HG03103 (cell line): ENCODE measurements around the gene PPARG.

Experiments used
- ATAC-seq: cut with Tn5 transposase; IDR thresholded peaks from one replicate; pipeline ENCODE4 v1.9.1; 2021; ENCODE audit warnings: low read depth; ENCODE audit not compliant: unreplicated experiment

The PPARG gene

DNA sequence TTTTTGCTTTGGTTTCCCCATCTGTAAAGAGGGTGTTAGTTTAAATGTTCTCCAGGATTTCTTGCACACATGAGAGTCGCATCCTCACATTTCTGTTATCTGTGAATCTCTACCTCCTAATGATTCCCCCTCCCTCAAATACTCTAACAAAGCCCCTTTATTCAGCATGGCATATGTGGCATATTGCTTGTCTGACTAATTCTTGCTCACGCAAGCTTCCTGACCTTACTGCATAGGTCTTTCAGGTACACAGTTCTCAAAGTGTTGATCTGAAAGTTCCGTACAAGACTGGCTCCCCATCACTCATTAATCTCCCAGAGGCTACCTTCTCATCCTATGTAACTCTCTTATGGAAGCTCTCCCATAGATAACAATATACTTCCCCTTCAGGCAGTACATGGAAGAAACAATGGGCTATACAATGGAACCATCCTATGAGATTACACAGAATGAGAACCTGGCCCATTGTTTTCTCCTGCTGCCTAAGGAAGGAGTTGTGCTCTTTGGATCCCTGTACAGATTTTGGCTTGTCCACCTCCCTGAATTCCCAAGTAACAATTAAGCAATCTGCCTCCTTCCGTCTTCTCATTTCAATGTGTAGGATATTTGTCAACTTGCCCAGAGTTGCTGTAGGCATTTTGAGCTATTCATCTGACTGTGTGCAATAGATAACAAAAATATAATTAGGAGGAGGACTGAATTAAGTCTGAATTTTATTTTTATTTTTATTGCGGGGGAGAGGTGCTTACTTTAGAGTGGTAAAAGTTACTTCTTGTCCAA lies 51.0 kb downstream of the PPARG start:
- no peak for ATAC-seq

GRCh38 chr3:12340506-12340905 lies 51.6 kb downstream of the PPARG start:
- ATAC-seq: no peak

DNA sequence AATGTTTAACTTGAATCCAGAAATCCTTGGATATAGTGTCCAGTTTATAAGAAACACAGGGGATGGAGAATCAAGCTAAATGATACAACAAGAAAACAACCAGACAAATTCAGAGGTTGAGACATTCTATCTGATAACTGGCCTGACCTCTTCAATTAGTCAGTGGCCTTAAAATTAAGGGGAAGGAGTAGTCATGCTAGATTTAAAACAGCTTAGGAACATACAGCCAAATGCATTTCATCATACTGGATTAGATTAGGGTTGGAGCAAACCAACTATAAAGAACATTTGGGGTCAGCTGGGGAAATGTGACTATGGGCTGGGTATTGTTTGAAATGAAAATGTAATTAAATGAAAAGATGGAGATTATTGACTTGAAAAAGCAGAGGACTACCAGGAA lies 53.3 kb downstream of the PPARG start:
- ATAC-seq: no peak

DNA sequence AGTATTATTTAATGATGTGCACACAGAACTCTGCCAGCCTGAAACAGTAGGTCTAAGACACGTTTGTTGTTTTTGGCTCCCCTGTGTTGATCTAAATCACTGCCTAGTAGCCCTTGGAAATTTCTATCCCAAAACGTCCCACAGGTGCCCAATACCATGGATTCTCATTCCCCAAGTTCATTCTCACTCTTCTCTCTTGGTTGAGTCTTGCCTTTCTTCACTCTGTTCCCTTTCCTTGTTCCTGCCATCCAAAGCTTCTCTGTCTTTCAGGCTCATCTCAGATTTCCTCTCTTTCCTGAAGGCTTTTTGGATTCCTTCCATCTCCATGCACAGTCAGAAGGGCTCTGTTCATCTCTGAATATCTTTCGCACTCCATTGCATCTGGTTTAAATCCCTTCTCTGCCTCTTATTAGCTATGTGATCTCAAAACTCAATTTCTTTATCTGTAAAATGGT lies 54.2 kb downstream of the PPARG start:
- ATAC-seq: no peak

DNA sequence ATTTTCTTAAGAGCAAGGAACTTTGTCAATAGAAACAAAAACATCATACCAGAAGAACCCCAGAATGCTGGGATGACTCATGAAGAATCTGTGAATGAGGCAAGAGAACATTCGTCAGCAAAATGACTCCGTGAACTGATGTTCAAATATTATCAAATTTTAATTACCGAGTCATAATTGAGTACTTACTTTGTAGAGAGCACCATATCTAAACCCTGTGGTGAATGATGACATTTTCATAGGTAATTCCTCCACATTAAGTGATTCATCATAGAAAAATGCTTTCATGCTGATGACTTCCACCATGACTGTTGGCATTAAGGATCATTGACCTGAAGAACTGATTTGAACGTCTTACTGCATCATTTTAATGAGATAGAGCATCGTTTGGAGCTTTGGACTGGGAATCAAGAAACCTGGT lies 56.3 kb downstream of the PPARG start:
- no peak for ATAC-seq

DNA sequence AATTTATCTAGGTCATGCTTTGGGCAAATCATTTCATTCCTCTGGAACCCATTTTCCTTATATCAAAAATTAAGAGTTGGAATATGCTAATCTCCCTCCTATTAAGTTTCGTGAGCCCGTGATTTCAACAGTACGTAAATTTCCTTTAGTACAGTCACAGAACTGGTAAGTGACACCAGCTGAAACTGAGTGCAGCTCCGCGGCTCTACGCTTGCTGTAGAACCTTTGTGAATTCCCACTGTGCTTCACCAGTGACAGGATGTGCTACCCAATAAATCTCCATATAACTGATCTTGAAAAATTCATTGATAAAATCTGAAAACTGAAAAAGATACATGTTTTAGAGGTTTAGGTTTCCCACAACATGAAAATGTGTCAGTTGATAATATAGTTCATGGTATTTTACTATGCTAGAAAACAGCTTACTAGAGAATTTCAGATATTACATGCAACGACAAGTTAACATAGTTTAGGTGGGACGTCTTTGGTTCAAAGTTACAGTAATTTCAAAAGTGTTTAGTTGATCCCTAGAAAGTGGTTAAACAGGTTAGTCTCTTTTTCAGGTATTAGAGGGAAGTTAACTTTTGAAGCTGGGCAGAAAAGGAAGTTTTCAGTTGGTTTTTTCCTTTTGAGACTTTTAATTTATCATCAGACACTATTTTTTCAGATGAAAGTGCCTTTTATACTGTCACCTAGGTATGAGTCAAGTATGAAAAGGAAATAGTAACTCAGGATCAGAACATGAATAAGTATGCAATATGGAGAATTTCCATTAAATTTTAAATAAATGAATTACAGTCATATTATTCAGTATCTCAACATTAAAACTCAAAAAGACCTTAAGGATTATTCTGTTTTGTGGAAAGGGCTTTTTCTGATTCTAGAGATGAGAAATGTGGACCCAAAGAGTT lies 57.0 kb downstream of the PPARG start:
- ATAC-seq: no peak

- no peak for ATAC-seq
Observed at GRCh38 chr3:12347301-12347700, 58.4 kb downstream of the PPARG start.

GRCh38 chr3:12349895-12350811 lies 61.3 kb downstream of the PPARG start:
- ATAC-seq: no peak

GRCh38 chr3:12351145-12351544 lies 62.3 kb downstream of the PPARG start:
- ATAC-seq: no peak

DNA sequence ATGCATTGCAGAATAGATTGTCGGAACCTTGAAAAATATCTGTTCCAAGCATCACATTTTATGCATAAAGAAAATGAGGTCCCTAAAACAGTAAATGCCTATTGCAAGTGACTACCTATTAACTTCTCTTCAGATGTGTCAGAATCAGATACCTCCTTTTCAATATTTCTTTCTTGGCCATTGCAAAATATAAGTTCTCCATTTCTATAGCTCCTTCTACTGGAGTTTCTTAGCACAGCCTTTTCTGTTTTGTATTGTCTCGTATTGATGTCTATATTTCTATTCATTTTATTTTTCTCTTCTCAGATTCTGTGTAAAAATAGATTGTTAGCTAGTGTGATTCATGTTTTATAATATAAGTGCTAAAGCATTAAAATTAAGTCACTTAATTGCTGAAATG lies 63.4 kb downstream of the PPARG start:
- no peak for ATAC-seq

GRCh38 chr3:12352755-12353154 lies 63.9 kb downstream of the PPARG start:
- ATAC-seq: no peak

DNA sequence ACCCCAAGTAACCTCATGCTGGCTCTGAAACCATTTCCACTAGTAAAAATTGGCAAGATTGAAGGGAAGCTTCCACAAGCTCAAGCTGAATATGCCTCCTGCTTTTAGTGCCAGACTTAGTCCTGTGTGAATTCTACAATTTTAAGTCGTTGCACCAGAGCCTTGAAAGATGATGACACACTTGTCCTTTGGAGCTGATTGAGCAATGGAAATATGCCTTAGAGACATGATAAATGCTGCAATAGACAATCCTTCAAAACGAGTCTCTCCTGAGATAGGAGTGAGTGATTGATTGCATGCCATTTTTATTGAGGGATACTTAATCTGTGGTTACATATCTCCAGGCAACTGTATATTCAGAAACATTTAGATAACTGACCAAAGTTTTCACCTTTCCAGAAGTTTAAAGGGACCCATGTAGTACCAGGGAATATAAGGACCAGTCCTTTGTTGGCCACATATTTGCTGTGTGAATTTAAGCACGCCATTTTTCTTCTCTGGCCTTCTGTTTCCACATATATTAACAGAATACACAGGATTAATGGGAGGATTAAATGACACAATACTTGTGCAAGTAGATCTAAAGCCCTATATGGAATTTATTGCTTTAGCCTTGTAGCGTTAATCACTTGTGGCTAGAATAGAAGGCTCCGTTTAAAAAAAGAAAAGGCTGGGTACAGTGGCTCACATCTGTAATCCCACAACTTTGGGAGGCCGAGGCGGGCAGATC lies 65.1 kb downstream of the PPARG start:
- no peak for ATAC-seq

GRCh38 chr3:12356175-12356574 lies 67.3 kb downstream of the PPARG start:
- no peak for ATAC-seq

- ATAC-seq: no peak
Observed at GRCh38 chr3:12356996-12357395, 68.1 kb downstream of the PPARG start.

DNA sequence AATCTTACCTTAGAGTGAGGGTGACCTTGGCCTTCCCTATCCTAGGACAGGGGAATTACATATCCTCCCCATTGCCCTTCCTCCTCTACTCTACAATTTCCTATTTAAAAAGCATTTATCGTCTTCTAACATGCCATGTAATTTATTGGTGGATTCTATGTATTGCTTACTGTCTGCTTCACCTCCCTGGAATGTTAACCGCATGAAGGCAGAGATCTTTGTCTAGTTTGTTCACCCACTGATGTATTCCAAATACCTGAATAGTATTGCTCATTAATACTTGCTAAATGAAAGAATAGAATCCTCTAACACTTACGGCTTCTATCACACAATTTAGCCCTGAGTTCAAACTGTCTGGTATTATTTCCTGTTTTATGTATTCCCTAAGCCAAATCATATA lies 68.6 kb downstream of the PPARG start:
- ATAC-seq: no peak

- no peak for ATAC-seq
Observed at GRCh38 chr3:12363397-12364195, 74.7 kb downstream of the PPARG start.

- no peak for ATAC-seq
Observed at GRCh38 chr3:12367346-12367745, 78.5 kb downstream of the PPARG start.

GRCh38 chr3:12369029-12369428 lies 80.2 kb downstream of the PPARG start:
- no peak for ATAC-seq

- no peak for ATAC-seq
Observed at GRCh38 chr3:12369598-12369997, 80.7 kb downstream of the PPARG start.
